PC-9 (cell line): ENCODE measurements around the gene XAB2. TPM values are rescaled to one million over a fixed set of nuclear protein-coding genes. Genes with fewer than 3 reads are reported as not detected.

Experiments used
- BruUV-seq: library from RNA; stranded (reverse); fragments of 400-500 nt; replicated peaks from 2 replicates; lab custom pipeline; 2021; lab: Mats Ljungman, UMichigan
- CTCF ChIA-PET: fragments of 300-600 bp; sonication (Branson Sonifier 250); formaldehyde crosslinking; loops from one replicate; lab custom pipeline; 2022; ENCODE audit warnings: antibody characterized with exemption; lab: Charles Lee
- POLR2A ChIA-PET: fragments of 300-600 bp; sonication (Branson Sonifier 250); formaldehyde crosslinking; loops from one replicate; lab custom pipeline; 2022; ENCODE audit warnings: antibody characterized with exemption; ENCODE audit not compliant: unreplicated experiment; lab: Charles Lee
- DNase-seq, 2 experiments: peaks; one replicate each; pipeline versions ENCODE4 v3.0.0 to v3.0.0-alpha.2; 2015 to 2022; ENCODE audit warnings: mixed read lengths in 1 of 2
- H2AFZ ChIP-seq: fragments of 200-600 bp; sonication (generic); 2 replicates; pipeline ENCODE4 v1.8.1; 2017; ENCODE audit warnings: antibody characterized with exemption
- H3F3A ChIP-seq: fragments of 200-600 bp; sonication (generic); 2 replicates; pipeline ENCODE4 v1.8.1; 2017; ENCODE audit warnings: antibody characterized with exemption, mild to moderate bottlenecking, low read depth; ENCODE audit not compliant: insufficient read depth
- H3K27ac ChIP-seq: fragments of 200-600 bp; sonication (generic); 2 replicates; pipeline ENCODE4 v1.6.1; 2016; ENCODE audit warnings: mixed run types
- H3K27me3 ChIP-seq: fragments of 200-600 bp; sonication (generic); 2 replicates; pipeline ENCODE4 v1.6.1; 2016; ENCODE audit warnings: low read depth, mixed run types; ENCODE audit not compliant: insufficient read depth
- H3K36me3 ChIP-seq: fragments of 200-600 bp; sonication (generic); 2 replicates; pipeline ENCODE4 v1.6.1; 2016; ENCODE audit warnings: low read depth, mixed run types
- H3K4me1 ChIP-seq: fragments of 200-600 bp; sonication (generic); replicated peaks from 2 replicates; pipeline ENCODE4 v1.6.1; 2016; ENCODE audit warnings: mixed run types; ENCODE audit not compliant: insufficient read depth
- H3K4me2 ChIP-seq: fragments of 200-600 bp; sonication (generic); 2 replicates; pipeline ENCODE4 v1.6.1; 2017; ENCODE audit warnings: mixed run types
- H3K4me3 ChIP-seq: fragments of 200-600 bp; sonication (generic); 2 replicates; pipeline ENCODE4 v1.6.1; 2016; ENCODE audit warnings: mixed run types
- H3K79me2 ChIP-seq: fragments of 200-600 bp; sonication (generic); 2 replicates; pipeline ENCODE4 v1.6.1; 2017; ENCODE audit warnings: low read depth, mixed run types
- H3K9me2 ChIP-seq: fragments of 200-600 bp; sonication (generic); 2 replicates; pipeline ENCODE4 v1.8.1; 2017; ENCODE audit warnings: mild to moderate bottlenecking; ENCODE audit not compliant: insufficient read depth
- H3K9me3 ChIP-seq: fragments of 200-600 bp; sonication (generic); 2 replicates; pipeline ENCODE4 v1.8.1; 2016; ENCODE audit warnings: low read depth; ENCODE audit not compliant: insufficient read depth
- H4K20me1 ChIP-seq: fragments of 200-600 bp; sonication (generic); 2 replicates; pipeline ENCODE4 v1.8.1; 2017; ENCODE audit not compliant: insufficient read depth
- CTCF ChIP-seq: fragments of 200-600 bp; sonication (generic); conservative IDR thresholded peaks from 2 replicates; pipeline ENCODE4 v1.6.1; 2017; ENCODE audit warnings: mixed run types, antibody characterized with exemption, mild to moderate bottlenecking, moderate library complexity
- EZH2 ChIP-seq: fragments of 200-600 bp; sonication (generic); IDR thresholded peaks from 2 replicates; pipeline ENCODE4 v1.8.0; 2017; ENCODE audit warnings: antibody characterized with exemption, low read depth
- intact Hi-C: fragments of 100-400 bp; cut with micrococcal nuclease; formaldehyde crosslinking; loops from one replicate; pipeline ENCODE4 v1.10.0; 2022; ENCODE audit not compliant: unreplicated experiment
- total RNA-seq: library from RNA; stranded (reverse); gene quantifications from 2 replicates; pipeline ENCODE4 v1.2.3, GENCODE V29; 2021

The XAB2 gene
- total RNA-seq, 1 experiment from 2014 or later: 44.9 TPM

GRCh38 chr19:7617735-7618134 is 11.6 kb downstream of the XAB2 start:
- H3K36me3 ChIP-seq: peaks cover 11% of the 10 kb centered on the region; the same call in 1 of the 2 replicates
- H3K9me3 ChIP-seq: no peaks in the 10 kb centered on the region
- peak overlapping the region; percentile 81 for H3K27ac ChIP-seq
- no peaks in the 10 kb centered on the region for H3K79me2 ChIP-seq
- no peak for TF ChIP-seq EZH2
- TF ChIP-seq CTCF: no peak
- H4K20me1 ChIP-seq: no peaks in the 10 kb centered on the region
- peaks cover 31% of the 10 kb centered on the region for H3F3A ChIP-seq
- no peaks in the 10 kb centered on the region for H3K9me2 ChIP-seq
- no peak overlapping the region for H3K4me3 ChIP-seq
- H3K4me1 ChIP-seq: peaks cover 30% of the 10 kb centered on the region
- H3K27me3 ChIP-seq: no peaks in the 10 kb centered on the region
- no peak for DNase-seq
- intact Hi-C loops: loop anchor here (2.0 kb wide), 2 partner anchors 49 to 61 kb away; no protein-coding TSS in a partner anchor
- no peak overlapping the region for H2AFZ ChIP-seq
- BruUV-seq: no TSS peak
- CTCF ChIA-PET: interaction anchor here (2.0 kb wide), 1 partner anchor 49 kb away, joined by 10 read pairs; no protein-coding TSS in a partner anchor
- POLR2A ChIA-PET: interaction anchor here (0.5 kb wide), 1 partner anchor 1253 kb away, joined by 15 read pairs; no protein-coding TSS in a partner anchor
- H3K4me2 ChIP-seq: peak overlapping the region; percentile 71; the same call in 1 of the 2 replicates

DNA sequence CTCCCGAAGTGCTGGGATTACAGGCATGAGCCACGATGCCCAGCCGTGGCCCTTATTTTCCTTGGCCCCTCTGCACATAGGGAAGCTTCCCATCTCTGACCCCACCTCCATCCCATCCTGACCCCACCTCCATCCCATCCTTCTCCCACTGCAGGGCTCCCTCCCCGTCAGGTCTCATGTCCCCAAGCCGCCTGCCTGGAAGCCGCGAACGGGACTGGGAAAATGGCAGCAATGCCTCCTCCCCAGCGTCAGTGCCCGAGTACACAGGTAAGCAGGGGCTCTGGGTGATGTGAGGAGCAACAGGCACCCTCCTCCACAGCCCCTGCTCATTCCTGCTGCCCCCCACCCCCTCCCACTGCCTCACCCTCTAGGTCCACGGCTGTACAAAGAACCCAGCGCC is 12.2 kb downstream of the XAB2 start:
- POLR2A ChIA-PET: interaction anchor here (0.5 to 0.7 kb wide), 2 partner anchors 21 to 1252 kb away, joined by 15 to 30 read pairs; no protein-coding TSS in a partner anchor
- H3K9me2 ChIP-seq: no peaks in the 10 kb centered on the region
- CTCF ChIA-PET: no interaction called here
- H3K79me2 ChIP-seq: no peaks in the 10 kb centered on the region
- DNase-seq: peak in 1 of 2 experiments; percentile 25
- no TSS peak for BruUV-seq
- peaks cover 31% of the 10 kb centered on the region for H3F3A ChIP-seq
- H3K27me3 ChIP-seq: no peaks in the 10 kb centered on the region
- TF ChIP-seq CTCF (no peak), EZH2 (no peak)
- peaks cover 11% of the 10 kb centered on the region; the same call in 1 of the 2 replicates for H3K36me3 ChIP-seq
- H3K4me3 ChIP-seq: no peak overlapping the region
- no peak overlapping the region for H3K27ac ChIP-seq
- H2AFZ ChIP-seq: no peak overlapping the region
- no peaks in the 10 kb centered on the region for H4K20me1 ChIP-seq
- intact Hi-C loops: no loop called here
- H3K9me3 ChIP-seq: no peaks in the 10 kb centered on the region
- peaks cover 30% of the 10 kb centered on the region for H3K4me1 ChIP-seq
- no peak overlapping the region for H3K4me2 ChIP-seq

DNA sequence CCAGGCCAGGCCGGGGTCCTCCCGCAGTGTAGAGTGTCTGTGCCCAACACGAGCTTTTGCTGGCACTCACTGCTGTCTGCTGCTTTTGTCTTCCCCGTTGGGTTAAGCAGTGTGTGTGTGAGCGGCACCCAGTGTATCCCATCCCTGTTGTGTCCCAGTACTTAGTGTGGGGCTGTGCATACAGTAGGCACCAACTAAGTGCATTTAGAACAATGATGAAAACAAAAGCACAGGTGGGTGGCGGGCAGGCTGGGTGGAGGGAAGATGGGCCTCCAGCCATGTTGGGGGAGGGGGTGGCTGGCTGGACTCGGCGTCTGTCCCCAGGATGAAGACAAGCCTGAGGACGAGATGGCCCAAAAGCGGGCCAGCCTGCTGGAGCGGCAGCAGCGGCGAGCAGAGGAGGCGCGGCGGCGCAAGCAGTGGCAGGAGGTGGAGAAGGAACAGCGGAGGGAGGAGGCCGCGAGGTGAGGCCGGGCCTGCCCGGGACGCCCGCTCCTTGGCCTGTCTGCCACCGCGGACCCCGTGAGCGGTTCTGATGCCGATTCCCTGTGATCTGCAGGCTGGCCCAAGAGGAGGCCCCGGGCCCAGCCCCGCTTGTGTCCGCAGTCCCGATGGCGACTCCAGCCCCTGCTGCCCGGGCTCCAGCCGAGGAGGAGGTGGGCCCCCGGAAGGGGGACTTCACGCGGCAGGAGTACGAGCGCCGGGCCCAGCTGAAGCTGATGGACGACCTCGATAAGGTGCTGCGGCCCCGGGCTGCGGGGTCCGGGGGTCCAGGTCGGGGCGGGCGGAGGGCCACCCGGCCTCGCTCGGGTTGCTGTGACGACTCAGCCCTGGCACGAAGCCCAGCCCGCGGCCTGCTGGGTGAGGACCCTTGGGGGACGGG is 14.2 kb downstream of the XAB2 start:
- Histone ChIP-seq H3K79me2 (no peaks in the 10 kb centered on the region), H3K27me3 (no peaks in the 10 kb centered on the region), H3K9me2 (no peaks in the 10 kb centered on the region), H2AFZ (no peak overlapping the region), H3K4me3 (no peak overlapping the region), H3K4me2 (no peak overlapping the region), H3K36me3 (peaks cover 6% of the 10 kb centered on the region; the same call in 1 of the 2 replicates), H4K20me1 (no peaks in the 10 kb centered on the region; the same call in 1 of the 2 replicates), H3F3A (peaks cover 28% of the 10 kb centered on the region), H3K4me1 (peaks cover 28% of the 10 kb centered on the region), H3K9me3 (no peaks in the 10 kb centered on the region), H3K27ac (no peak overlapping the region)
- CTCF ChIA-PET: no interaction called here
- POLR2A ChIA-PET: no interaction called here
- TF ChIP-seq CTCF (no peak), EZH2 (no peak)
- no TSS peak for BruUV-seq
- peak in 1 of 2 experiments; percentile 26 for DNase-seq
- intact Hi-C loops: no loop called here
